ENCODE results near the gene ABO.
"Not testable (repeated sequence)": the region's sequence is repeated elsewhere in the genome, so short reads cannot be mapped to it uniquely, and the experiment has no call there.

ABO gene

DNA sequence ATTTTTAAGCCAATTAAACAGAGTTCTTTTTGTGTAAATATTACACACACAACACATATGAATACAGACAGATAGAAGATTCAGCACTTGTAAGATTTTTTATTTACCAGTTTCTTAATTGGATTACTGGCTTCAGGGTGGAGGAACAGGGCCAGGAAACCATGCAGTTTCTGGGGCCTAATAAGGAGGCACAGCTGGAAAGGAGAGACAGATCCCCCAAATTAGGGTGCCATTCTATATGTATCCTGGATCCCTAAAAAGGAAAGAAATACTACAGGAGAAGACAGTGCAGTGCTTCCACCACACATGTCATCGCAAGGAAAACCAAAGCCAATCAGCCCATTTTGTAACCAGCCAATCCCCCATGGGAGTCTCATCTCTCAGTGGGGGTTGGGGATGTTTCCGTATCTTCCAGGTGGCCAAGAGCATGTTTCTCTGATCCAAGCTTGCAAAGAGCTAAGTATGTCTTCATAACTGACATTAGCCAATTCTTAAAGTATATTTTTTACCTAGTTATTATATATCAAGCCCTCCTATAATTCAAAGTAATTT lies 15.8 kb upstream of the ABO start:
- in situ Hi-C loops (cut with MboI; ENCODE audit: low sequenced_read_pairs) = no loop called here

DNA sequence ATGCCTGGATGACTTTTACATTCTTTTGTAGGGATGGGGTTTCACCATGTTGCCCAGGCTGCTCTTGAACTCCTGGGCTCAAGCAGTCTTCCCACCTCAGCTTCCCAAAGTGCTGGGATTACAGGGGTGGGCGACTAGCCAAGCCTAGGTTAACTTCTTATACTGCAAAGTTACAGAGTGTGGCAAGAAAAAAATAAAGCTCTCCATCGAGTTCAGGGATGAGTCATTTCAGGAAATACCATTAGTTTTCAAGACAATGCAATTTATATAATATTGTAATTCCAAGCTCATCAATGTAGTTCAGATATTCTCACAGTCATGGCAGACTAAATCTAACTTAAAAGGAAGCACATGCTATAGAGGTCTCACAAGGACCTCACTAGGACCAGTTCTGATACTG lies 11.5 kb upstream of the ABO start:
- in situ Hi-C loops (cut with MboI; ENCODE audit: low sequenced_read_pairs) = no loop called here

- in situ Hi-C loops (cut with MboI; ENCODE audit: low sequenced_read_pairs) = no loop called here
Observed at GRCh38 chr9:133285252-133285775, 10.3 kb upstream of the ABO start.

DNA sequence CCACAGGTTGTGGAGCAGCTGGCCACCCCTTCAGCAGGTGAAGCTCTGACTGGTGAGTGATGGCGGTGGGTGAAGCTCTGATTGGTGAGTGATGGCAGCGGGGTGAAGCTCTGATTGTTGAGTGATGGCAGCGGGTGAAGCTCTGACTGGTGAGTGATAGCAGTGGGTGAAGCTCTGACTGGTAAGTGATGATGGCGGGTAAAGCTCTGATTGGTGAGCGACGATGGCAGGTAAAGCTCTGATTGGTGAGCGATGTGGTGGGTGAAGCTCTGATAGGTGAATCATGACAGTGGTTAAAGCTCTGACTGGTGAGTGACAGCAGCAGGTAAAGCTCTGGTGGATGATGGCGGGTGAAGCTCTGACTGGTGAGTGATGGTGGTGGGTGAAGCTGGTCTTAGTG lies 9.4 kb upstream of the ABO start:
- in situ Hi-C loops (cut with MboI; ENCODE audit: low sequenced_read_pairs) = no loop called here

DNA sequence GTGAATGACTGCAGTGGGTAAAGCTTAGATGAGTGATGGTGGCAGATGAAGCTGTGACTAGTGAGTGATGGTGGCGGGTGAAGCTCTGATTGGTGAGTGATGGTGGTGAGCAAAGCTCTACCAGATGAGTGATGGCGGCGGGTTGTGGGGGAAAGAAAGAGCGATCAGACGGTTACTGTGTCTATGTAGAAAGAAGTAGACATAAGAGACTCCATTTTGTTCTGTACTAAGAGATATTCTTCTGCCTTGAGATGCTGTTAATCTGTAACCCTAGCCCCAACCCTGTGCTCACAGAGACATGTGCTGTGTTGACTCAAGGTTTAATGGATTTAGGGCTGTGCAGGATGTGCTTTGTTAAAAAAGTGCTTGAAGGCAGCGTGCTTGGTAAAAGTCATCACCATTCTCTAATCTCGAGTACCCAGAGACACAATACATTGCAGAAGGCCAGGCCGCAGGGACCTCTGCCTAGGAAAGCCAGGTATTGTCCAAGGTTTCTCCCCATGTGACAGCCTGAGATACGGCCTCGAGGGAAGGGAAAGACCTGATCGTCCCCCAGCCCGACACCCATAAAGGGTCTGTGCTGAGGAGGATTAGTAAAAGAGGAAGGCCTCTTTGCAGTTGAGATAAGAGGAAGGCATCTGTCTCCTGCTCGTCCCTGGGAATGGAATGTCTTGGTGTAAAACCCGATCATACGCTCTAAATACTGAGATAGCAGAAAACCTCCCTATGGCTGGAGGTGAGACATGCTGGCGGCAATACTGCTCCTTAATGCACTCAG lies 8.4 kb upstream of the ABO start:
- in situ Hi-C loops (cut with MboI; ENCODE audit: low sequenced_read_pairs) = not testable (repeated sequence)

- in situ Hi-C loops (cut with MboI; ENCODE audit: low sequenced_read_pairs) = no loop called here
Observed at GRCh38 chr9:133282464-133283238, 7.7 kb upstream of the ABO start.

- in situ Hi-C loops (cut with MboI; ENCODE audit: low sequenced_read_pairs) = no loop called here
Observed at GRCh38 chr9:133280392-133280791, 5.4 kb upstream of the ABO start.

- in situ Hi-C loops (cut with MboI; ENCODE audit: low sequenced_read_pairs) = no loop called here
Observed at GRCh38 chr9:133278161-133279114, 3.4 kb upstream of the ABO start.

DNA sequence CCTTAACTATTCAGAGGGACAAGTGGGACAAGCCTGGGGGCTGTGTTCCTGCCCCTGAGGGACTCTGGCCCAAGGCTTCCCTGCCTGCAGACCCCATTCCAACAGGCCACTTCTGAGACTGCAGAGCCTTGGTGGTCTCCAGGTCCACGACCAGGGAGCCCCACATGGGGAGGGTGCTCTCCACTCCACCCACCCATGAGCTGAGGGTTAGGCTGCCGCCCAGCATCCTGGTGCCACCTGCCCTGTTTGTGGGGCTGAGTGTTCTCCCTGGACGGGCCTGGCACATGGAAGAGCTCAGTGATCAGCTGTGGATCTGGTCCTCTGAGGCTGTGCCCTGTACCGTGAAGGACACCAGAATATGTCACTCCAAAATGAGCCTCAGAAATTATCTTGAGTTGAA lies 2.5 kb upstream of the ABO start:
- in situ Hi-C loops (cut with MboI; ENCODE audit: low sequenced_read_pairs) = no loop called here

DNA sequence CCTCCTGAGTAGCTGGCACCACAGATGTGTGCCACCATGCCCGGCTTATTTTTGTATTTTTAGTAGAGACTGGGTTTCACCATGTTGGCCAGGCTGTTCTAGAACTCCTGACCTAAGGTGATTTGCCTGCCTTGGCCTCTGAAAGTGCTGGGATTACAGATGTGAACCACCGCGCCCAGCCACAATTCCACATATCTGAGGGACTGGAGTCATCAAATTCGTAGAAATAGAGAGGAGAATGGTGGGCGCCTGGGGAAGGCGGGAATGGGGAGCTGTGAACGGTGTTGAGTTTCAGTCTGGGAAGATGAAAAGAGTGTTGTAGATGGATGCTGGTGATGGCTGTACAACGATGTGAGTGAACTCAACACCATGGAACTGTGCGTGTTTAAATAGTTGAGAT lies 1.9 kb upstream of the ABO start:
- in situ Hi-C loops (cut with MboI; ENCODE audit: low sequenced_read_pairs) = no loop called here

DNA sequence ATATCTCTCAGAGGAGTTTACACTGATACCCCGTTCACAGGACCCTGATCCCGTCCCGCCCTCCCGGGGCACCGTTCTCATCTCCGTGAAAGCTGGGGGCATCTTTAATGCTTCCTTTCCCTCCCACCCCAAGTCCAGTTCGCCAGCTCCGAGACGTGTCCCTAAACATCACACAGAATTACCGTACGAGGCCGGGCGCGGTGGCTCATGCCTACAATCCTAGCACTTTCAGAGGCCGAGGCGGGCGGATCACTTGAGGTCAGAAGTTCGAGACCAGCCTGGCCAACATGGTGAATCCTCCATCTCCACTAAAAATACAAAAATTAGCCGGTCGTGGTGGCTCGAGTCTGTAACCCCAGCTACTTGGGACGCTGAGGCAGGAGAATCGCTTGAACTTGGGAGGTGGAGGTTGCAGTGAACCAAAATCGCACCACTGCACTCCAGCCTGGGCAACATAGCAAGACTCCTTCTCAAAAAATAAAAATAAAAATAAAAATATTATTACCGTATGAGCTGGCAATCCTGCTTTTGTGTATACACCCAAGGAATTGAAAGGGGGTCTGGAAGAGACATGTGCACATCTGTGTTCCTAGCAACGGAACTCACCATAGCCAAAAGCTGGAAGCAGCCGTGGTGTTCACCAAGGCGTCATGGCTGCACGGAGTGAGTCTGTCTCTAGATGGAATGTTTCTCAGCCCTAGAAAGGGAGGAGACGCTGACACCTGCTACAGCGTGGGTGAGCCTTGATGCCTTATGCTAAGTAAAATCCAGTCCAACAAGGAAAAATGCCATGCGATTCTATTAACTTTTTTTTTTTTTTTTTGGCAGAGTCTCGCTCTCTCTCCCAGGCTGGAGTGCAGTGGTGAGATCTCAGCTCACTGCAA lies 1.2 kb upstream of the ABO start:
- in situ Hi-C loops (cut with MboI; ENCODE audit: low sequenced_read_pairs) = no loop called here

DNA sequence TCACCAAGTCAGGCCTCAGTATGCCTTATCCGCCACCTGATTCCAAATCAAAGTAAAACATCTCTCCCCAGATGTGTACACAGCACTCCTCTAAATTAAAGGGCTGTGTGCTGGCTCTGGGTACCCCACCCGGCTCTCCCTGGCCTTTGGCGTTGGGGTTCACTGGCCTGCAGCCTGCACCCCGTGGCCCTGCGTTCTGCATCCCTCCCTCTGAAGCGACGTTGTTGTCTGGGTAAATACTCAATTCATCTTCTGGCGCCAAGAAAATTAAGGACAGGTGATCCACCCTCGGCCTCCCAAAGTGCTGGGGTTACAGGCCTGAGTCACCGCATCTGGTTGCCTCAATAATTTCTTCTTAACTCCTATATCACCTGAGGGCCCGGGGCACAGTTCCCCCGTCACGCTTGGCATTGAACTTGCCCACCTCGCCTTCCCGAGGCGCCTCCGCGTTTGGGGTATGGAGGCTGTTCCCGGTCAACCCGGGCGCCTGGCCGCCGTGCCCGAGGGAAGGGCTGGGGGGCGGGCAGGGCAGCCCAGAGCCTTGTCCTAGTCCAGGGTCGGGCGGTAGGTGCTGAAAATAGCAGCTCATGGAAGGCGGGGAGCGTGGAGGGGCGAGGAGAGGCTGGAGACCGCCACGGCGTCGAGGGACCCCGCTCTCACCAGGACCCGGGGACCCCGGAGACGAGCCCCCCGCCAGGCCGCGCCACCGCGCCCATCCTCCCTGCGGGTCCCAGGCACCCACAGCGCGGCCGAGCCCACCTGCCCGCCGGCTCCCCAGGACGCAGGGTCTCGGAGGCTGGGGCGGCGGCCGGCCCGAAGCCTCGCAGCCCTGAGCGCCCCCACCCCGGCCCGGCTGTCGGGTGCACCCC lies 531 bp downstream of the ABO start:
- in situ Hi-C loops (cut with MboI; ENCODE audit: low sequenced_read_pairs) = no loop called here

GRCh38 chr9:133273819-133274218 lies 1.2 kb downstream of the ABO start:
- in situ Hi-C loops (cut with MboI; ENCODE audit: low sequenced_read_pairs) = no loop called here

DNA sequence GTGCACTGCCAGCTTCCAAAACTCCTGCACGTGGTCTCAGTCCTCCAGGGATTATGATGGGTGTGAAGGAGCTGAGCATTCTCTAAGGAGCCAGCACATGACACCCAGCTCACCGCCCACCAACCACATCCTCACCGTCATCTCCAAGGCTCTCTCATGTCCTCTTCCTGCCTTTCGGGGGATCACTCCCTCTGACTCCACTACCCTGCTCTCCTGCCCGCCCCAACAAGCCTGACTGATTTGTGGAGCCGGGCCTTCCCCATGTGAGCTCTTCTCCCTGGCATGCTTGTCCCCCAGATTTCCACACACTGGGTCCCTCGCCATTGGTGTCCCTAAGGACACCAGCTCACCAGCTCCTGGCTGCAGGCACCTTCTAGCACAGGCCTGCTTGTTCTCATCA lies 1.9 kb downstream of the ABO start:
- in situ Hi-C loops (cut with MboI; ENCODE audit: low sequenced_read_pairs) = no loop called here

GRCh38 chr9:133269537-133270362 lies 5.3 kb downstream of the ABO start:
- in situ Hi-C loops (cut with MboI; ENCODE audit: low sequenced_read_pairs) = no loop called here

DNA sequence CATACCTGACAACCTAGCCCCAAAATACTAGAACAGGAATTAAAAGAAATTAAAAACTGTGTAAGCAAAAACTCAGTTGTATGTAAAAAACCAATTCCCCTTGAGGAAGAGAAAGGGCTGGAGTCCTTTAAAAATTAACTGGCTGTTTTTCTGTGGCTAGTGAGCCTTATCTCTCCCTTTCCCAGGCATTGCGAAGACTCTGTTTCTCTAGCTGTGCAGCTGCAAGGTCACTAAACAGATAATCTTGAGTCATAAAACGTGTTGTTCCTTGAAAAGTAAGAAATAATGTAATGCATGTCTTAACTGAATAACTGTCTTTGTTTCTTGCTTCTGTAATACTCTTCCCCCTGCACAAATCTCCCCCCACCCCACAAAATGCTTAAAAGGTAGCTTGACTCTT lies 5.9 kb downstream of the ABO start:
- in situ Hi-C loops (cut with MboI; ENCODE audit: low sequenced_read_pairs) = not testable (repeated sequence)

- in situ Hi-C loops (cut with MboI; ENCODE audit: low sequenced_read_pairs) = no loop called here
Observed at GRCh38 chr9:133268335-133269056, 6.5 kb downstream of the ABO start.

Measured in HL-60/S4 (cell line).